Left renal cortex interstitium (tissue), 4 donors: ENCODE data around the gene HS6ST2. TPM values are rescaled to one million over a fixed set of nuclear protein-coding genes. Genes with fewer than 3 reads are reported as not detected.
A peak's percentile ranks its signal among the peaks of the same experiment; 100 is the strongest.
"Not testable (repeated sequence)": the region's sequence is repeated elsewhere in the genome, so short reads cannot be mapped to it uniquely, and the experiment has no call there.

ENCODE experiments used
- DNase-seq, 4 donors: peaks; one replicate each; pipeline ENCODE4 v3.0.0-alpha.2; 2013; ENCODE audit warnings: low read depth in 4 of 4, low spot score in 2 of 4, missing footprints in 1 of 4
- polyA plus RNA-seq, 4 donors: library from polyadenylated mRNA; unstranded; fragments of 120-200 nt; gene quantifications; one replicate each; pipeline ENCODE4 v1.2.1, GENCODE V29; 2013; ENCODE audit not compliant: insufficient read length in 4 of 4

Gene HS6ST2
- polyA plus RNA-seq = 10 to 100 TPM; 20.8 to 27.8 (median 22.5) TPM

- DNase-seq = peak in 1 of 4 donors; percentile 16
These were observed at the start of gene HS6ST2 for GRCh38 chrX:132958091-132958703. TSS of gene HS6ST2 (minus strand) at chrX:132958629.

DNA sequence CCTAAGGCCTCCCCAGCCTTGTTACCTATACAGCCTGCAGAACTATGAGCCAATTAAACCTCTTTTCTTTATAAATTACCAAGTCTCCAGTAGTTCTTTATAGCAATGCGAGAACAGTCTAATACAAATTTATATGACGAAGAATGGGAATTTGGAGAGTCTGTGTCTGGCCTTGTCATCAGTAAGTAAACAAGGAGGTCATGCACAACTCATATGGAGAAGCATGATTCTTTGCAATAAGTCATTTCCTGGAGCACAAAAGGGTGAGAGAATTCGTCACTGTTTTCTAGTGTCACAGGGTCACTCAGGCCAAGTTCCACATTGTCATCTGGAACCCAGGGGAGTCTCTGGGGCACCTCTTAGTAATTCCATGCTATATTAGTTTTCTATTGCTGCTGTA, 49.0 kb upstream of the HS6ST2 start:
- DNase-seq = no peak

DNA sequence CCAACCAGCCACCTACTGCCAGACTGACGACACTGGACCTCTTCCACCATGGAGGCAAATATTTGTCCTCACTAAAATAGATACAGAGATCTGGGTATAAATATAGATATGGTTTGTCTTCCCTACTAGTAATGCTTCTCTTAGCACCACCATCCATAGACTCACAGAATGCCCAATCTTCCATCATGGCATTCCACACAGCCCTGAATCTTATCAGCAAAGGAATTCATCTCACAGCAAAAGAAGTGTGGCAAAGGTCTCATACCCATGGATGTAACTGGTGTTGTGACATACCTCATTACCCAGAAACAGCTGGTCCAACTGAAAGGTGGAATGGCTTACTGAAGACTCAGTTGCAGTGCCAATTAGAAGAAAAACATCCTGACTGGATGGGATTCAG, 47.2 kb upstream of the HS6ST2 start:
- DNase-seq = no peak

DNA sequence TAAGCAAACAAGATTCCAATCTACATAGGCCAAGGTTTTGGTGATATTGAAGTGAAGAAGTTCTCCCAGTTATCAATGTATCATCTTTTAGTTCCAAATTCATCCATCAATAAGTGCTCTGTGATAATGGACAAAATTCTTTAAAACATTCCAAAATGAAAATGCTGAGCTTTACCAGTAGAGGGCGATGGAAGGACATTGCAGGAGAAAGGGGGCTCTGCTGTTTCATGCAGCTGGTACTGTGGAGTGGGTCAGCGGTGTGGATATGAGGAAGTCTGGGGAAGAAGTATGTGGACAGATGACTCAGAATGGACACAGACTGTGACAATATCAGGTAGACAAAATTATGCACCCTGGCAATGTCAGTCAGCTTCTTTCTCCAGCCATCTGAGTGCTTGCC, 46.6 kb upstream of the HS6ST2 start:
- no peak for DNase-seq

DNA sequence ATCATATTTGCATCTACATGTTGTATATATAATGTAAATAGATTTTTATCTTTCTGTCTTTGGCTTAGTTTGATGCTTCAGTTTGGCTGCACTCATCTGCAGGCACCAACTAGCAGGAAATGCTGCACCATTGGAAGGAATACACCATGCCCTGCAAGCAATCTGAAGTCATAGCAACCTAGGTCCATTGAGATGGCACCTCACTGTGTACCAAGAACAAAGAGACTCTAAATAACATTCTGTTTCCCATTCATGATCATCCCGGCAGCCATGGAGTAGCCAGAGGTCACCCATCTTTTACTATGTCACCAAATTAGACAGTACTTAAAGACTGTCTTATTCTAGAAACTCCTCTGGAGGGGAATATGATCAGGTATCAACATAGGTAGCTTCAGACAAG, 40.8 kb upstream of the HS6ST2 start:
- DNase-seq = no peak

GRCh38 chrX:132990835-132991234, 32.4 kb upstream of the HS6ST2 start:
- no peak for DNase-seq

DNA sequence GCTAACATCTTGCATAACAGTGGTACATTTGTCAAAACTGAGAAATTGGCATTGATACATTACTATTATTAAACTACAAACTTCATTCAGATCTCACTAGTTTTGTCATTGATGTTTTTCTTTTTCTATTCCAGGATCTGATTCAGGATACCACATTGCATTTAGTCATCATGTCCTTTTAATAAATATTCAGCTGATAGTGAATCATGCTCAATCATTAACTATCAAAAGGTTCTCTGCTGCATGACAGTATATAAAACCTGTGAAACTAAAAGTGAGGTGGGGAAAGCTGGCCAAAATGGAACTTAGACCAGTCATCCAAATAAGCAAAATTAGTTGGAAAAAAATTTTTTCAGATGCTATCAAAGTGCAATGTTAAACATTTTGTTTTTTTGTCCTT, 28.1 kb upstream of the HS6ST2 start:
- no peak for DNase-seq

GRCh38 chrX:132984058-132984650, 25.7 kb upstream of the HS6ST2 start:
- DNase-seq = no peak

GRCh38 chrX:132983496-132983895, 25.1 kb upstream of the HS6ST2 start:
- DNase-seq = no peak

DNA sequence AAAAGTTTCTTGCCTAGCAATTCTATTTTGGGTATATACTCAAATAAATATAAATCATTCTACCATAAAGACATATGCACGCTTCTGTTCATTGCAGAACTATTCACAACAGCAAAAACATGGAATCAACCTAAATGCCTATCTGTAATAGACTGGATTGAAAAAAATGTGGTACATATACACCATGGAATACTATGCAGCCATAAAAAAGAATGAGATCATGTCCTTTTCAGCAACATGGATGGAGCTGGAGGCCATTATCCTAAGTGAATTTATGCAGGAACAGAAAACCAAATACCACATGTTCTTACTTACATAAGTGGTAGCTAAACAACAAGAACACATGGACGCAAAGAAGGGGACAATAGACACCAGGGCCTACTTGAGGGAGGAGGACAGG, 21.6 kb upstream of the HS6ST2 start:
- not testable (repeated sequence) for DNase-seq

DNA sequence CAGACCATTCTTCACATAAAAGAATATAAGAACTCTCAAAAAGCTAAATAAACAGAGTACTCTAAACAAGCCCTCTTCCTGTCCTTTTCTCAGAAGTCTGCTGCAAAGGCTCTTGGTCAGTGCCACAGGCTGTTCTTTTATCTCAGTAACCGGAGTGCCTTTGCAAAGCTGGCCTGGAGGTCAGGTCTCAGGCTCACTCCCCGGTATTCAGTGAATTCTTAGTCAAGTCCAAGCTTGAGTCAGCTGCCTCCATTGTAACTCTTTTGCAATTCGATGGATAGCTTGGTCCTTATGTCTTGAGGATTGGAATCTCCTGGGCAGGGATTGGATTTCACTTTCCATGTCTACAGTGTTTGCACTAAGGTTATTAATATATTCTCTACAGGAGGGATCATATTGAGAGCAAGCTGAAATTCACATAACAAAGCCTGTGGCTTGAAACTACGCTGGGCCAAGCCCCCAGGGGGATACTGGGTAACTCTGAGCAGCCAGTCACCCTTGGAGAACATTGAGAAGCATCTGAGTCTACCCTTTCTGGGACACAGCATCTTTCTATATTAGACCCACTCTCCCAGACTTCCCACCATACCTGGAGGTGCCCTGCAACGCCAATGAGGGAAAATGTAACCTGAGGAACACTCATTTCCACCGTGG, 10.0 kb upstream of the HS6ST2 start:
- no peak for DNase-seq

DNA sequence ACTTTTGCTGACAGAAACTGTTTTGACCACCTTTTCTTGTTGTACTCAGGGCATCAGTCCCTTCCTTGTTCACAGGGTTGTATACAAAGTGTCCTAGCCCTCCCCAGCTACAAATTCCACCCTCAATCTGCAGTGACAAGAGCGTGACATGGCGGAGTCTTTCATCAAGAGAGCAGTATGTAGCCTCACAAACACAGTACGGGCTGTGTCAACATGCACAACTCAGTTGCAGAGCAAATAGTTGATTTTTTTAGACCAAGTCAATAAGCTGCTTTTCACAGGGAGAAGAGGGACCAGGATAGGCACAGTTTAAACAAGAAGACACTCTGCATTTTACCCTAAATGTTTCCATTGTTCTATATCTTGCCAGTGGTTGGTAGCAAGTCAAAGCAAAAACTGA, 8.6 kb upstream of the HS6ST2 start:
- no peak for DNase-seq

GRCh38 chrX:132965461-132965860, 7.0 kb upstream of the HS6ST2 start:
- DNase-seq = no peak

- no peak for DNase-seq
These were observed 3.1 kb upstream of the HS6ST2 start for GRCh38 chrX:132961511-132961910.

DNA sequence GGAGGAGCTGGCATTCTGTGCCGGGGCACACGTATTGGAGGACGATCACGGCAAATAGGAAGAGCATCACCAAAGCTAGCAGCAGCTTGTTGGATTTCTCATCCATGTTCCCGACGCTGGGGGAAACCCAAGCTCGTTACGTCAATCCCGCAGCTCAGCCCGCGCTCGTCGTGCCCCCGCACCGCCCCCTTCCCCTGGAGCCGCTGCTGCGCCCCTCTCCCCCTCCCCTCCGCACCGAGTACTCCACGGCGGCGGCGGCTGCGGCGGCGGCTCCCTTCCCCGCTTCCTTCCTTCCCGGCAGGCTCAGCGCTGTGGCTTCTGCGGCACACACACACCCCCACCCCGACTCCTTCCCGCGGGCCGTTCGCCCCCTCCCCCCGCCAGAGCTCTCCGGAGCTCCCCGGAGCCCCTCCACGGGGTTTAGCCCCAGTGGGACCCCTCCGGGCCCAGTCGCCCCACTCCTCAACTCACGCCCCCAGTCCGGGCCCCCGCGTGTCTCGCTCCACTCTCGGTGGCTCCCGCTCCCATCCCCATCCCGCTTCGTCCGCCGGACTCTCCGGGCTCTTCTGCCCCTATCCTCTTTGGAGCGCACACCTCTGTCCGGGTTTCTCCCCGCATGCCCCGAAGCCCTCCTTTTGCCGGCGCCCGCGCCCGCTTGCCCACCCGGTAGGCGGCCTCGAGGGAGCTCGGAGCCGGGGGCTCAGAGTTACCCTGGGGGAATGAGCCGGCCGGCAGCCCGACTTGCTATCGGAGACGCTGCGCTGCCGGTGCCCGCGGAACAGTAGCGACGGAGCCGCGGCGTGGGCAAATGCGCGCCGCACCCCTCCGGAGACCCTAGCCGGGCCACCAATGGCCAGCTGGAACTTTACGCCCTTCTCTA, 978 bp downstream of the HS6ST2 start:
- DNase-seq = no peak

- DNase-seq = peak in 1 of 4 donors; percentile 3
These were observed 1.8 kb downstream of the HS6ST2 start for GRCh38 chrX:132956421-132957210.

DNA sequence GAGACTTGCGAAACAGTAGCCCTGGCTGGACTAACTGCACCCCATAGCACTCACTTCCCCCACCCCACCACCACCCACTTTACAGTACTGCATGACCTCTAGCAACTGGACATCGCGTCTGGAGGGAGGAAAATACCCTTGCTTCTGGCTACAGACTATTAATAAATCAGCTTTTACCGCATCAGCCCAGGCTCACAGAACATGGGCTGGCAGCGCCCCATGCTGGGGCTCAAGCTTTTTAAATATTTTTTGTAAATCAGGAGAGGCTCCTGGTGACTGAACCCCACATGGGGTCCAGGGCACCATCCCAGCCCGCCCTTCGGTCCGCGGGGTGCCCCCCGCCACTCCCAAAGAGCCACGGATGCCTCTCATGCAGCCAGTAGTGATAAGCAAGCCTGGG, 2.7 kb downstream of the HS6ST2 start:
- DNase-seq = peak in 1 of 4 donors; percentile 5

DNA sequence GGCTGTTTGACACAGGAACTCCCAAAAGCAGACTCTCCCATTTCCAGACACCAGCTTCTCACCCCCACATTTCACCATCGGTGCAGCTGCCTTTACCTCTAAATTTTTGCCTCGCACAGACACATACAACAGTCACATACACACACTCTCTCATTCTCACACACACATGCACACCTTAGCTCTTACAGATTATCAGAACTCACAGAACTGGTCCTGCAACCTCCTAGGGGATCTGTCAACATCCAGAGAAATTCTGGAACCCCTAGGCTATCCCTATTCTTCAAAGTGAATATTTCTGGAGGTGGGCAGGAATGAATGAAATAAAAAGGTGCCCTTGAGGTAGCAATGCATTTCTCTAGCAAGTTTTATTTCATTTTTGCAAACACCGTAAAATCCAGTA, 4.1 kb downstream of the HS6ST2 start:
- DNase-seq = no peak

DNA sequence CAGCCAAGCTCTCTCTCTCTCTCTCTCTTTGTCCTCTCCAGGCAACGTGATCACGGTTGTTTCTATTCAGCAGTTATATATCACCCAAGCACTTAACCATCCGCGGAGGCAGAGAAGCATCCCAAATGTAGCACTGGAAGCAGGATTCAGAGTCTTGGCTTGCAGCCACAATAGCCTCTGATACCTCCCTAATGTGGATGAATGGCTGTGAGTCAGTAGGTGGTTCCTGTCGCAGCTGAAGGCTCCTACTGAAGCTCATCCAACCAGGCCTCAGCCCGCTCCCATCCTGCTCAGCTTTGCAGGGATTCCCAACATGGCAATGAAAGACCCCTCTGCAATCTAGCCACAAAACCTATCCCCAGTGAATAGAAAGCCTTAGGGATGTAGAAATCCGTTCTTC, 5.1 kb downstream of the HS6ST2 start:
- DNase-seq = no peak

- DNase-seq = no peak
These were observed 9.7 kb downstream of the HS6ST2 start for GRCh38 chrX:132948648-132949260.
